GM18508 (cell line): ENCODE results near the gene SLC52A3.

ENCODE experiments used
- ATAC-seq: cut with Tn5 transposase; IDR thresholded peaks from one replicate; pipeline ENCODE4 v1.9.1; 2021; ENCODE audit warnings: moderate number of reproducible peaks; ENCODE audit not compliant: insufficient read depth, unreplicated experiment

Gene SLC52A3

GRCh38 chr20:770691-771090 lies 2.4 kb upstream of the SLC52A3 start:
- no peak for ATAC-seq

GRCh38 chr20:766906-767305 lies 1.4 kb downstream of the SLC52A3 start:
- no peak for ATAC-seq

- no peak for ATAC-seq
Measured at GRCh38 chr20:764255-764654, 4.0 kb downstream of the SLC52A3 start.

- no peak for ATAC-seq
Measured at GRCh38 chr20:761418-762381, 6.6 kb downstream of the SLC52A3 start.

DNA sequence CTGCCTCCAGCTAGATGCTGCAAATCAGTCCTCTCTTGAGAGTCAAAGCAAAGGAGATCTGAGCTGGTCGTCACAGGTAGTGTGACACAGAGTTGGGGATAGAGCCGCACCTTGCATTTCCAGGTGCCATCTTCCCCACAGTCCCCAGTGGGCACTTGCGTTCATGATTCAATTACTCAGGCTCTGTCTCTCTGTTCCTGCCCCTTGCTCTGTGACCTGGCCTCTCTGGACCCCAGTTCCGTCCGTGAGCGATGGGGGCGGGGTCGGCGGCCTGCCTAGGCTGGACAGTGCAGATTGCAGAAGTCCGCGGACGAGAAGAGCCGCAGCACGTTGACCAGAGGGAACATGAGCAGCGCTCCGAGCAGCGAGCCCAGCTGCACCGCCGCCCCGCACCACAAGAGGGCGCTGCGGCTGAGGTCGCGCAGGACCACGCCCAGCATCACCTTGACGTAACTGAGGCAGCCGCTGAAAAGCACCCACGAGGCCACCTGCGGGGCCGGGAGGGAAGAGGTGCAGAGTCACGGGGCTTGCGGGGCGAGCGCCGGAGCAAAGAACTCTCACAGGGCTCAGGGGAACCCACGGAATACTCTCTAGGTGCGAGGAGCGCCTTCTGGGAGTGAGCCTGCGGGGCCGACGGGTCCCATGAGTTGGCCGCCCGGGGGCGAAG lies 7.4 kb downstream of the SLC52A3 start:
- ATAC-seq = no peak

- ATAC-seq = no peak
Measured at GRCh38 chr20:757506-757905, 10.8 kb downstream of the SLC52A3 start.

DNA sequence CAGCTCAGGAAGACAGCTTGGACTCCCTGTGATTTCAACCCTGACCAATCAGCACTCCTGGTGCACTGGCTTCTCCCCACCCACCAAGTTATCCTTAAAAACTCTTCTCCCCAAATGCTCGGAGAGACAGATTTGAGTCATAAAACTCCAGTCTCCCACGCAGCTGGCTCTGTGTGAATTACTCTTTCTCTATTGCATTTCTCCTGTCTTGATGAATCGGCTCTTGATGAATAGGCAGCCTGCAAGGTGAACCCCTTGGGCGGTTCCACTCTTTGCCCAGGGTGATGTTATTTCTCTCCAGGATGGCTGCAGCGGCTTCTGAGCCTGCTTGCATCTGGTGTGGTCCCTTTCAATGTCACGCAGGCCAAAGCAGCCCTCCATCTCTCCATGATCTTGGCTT lies 12.4 kb downstream of the SLC52A3 start:
- no peak for ATAC-seq

DNA sequence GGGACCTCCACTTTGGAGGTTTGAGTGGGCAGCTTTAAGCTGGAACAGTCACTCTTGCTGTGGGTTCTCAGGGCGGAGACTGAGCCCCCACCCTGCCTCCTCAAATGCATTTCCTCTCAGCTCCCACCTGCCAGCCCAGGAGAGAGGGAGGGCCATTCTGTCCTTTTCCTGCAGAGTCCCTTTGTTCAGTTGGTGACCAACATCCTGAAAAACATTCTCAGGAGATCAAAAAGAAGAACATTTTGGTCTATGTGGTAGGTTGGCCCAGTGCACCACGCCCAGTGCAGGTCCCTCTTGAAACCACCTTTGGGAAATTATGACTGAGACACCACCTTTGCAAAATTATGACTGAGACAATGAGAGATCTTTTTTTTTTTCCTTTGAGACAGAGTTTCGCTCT lies 13.4 kb downstream of the SLC52A3 start:
- no peak for ATAC-seq

DNA sequence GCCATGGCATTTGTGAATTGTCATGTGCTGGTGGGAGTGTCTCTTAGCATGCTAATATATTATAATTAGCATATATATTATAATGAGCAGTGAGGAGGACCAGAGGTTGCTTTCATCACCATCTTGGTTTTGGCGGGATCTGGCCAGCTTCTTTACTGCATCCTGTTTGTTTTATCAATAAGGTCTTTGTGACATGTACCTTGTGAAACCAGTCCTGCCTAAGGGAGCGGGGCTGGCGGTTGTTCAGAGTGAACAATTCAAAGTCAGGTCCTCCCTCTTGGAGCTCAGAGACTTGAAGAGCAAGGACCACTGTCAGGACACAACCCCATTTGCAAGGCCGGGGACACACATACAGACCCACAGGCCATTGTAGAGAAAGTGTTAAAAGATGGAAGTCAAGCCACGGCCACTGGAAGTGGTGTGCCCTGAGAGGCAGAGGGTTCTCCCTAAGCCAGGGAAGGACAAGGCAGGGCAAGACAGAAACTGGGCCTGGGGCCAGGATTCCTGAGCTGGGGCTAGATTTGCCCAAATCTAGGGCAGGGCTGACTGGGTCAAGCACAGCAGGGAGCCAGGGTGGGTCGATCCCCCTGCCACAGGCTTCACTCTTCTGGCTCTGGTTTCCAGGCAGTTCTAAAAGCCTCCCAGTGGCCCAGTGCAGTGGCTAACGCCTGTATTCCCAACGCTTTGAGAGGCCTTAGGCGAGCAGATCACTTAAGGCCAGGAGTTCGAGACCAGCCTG lies 14.2 kb downstream of the SLC52A3 start:
- ATAC-seq = no peak

GRCh38 chr20:753136-753535 lies 15.2 kb downstream of the SLC52A3 start:
- ATAC-seq = no peak

DNA sequence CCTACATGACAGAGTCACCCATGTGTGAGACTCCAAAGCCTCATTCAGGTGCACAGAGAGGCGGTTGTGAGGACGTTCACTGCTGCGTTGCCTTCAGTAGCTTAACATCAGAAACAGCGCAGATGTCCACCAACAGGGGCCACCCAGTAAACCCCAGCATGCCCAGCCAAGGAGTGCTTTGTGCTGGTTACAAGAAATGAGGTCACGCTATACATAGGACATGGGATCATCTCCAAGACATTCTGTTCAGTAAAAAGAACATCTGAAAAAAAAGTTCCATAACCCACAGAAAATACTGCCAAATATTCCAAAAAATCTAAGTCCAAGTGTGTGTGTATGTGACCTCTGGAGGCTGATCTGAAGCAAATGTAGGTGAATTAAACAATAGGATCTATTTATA lies 16.0 kb downstream of the SLC52A3 start:
- no peak for ATAC-seq

DNA sequence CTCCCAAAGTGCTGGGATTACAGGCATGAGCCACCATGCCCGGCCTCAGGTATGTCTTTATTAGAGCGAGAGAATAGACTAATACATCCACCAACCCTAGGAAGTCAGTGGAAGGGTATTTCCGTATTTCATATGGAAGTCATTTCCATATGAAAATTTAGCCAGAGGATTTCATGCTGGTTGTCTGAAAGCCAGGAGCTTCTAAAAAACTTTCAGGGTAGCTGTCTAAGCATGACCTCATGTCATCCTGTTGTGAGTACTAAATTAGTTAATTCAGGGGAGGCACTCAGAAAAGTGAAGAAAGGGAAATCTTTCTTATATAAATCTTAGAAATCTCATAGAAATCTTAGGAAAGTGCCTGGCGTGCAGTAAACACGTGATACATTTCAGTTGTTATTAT lies 16.5 kb downstream of the SLC52A3 start:
- no peak for ATAC-seq

- no peak for ATAC-seq
Measured at GRCh38 chr20:750801-751200, 17.5 kb downstream of the SLC52A3 start.

- ATAC-seq = no peak
Measured at GRCh38 chr20:745683-746301, 22.5 kb downstream of the SLC52A3 start.

DNA sequence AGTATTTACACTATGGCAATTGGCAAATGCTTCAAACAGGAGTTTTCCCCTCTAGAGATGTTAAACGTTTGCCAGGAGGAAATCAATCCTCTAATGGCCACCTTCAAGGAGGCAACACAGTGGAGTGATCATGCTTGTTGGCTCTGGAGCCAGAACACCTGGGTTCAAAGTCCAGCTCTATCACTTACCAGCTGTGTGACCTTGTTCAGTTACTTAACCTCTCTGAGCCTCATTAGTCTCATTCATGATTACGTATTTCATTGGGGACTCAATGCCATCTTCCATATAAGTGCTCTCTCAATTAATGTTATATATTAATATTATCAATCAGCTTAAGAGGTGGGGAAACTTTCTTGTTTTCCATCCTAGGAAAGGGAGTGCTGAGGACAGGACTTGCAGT lies 26.1 kb downstream of the SLC52A3 start:
- ATAC-seq = no peak

DNA sequence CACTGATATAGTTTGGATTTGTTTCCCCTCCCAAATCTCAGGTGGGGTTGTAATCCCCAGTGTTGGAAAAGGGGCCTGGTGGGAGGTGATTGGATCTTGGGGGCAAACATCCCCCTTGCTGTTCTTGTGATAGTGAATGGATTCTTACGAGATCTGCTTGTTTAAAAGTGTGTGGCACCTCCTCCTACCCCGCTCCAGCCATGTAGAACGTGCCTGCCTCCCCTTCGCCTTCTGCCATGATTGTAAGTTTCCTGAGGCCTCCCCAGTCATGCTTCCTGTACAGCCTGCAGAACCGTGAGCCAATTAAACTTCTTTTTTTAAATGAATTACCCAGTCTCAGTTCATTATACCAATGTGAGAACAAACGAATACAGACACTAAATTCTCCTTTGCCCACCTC lies 26.7 kb downstream of the SLC52A3 start:
- ATAC-seq = no peak

DNA sequence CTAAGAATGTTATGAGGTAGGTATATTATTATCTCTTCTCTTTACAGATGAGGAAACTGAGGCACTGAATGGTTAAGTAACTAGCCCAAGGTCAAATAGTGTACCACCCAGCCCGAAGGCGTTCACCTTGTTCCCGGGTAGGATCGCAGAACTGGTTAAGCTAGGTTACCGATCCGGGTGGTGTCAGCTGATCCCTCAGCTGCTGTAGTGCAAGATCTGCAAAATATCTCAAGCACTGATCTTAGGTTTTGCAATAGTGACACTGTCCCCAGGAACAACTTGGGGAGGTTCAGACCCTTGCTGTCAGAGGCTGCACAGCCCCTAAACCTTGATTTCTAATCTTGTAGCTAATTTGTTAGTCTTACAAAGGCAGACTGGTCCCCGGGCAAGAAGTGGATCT lies 28.1 kb downstream of the SLC52A3 start:
- no peak for ATAC-seq

DNA sequence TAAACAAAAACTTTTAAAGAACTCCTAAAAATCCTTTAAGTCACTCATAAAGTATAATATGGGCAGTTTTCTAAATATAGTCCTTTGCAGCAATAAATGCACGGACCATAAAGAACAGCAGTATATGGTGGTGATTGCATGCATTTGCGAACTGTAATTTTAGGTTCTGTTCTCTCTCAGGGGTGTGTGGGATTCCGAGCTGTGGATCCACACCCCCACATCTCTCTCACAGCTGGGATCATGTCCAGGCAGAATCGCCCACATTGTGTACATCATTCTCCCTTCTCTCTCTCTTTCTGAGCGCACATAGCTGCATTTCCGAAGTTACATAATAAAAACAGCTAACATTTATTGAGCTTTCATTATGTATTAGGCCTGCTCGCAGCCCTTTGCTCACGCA lies 28.6 kb downstream of the SLC52A3 start:
- ATAC-seq = no peak

DNA sequence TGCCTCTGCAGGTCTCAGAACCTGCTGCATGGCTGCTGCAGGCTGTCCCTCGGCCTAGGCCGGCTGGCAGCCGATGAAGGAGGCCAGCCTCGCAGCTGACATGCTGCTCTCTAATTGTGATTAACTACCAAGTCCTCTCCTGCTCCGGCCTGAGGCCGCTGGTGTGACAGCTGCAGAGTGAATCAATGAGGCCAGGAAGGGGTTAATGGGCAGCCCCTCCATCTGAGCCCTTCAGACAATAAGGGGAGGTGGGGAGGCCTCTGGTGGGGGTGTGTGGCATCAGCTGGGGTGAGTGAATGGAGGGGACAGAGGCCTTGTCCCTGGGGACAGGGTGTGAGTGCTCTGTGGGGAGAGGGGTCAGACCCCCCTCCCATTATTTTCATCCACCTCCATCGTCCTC lies 34.4 kb downstream of the SLC52A3 start:
- no peak for ATAC-seq

- ATAC-seq = no peak
Measured at GRCh38 chr20:732727-733126, 35.6 kb downstream of the SLC52A3 start.
